Upper lobe of right lung (tissue), 1 donor: ENCODE data around the gene POT1. TPM values are rescaled to one million over a fixed set of nuclear protein-coding genes. Genes with fewer than 3 reads are reported as not detected.
A peak's percentile ranks its signal among the peaks of the same experiment; 100 is the strongest.
"Not testable (repeated sequence)": the region's sequence is repeated elsewhere in the genome, so short reads cannot be mapped to it uniquely, and the experiment has no call there.

Source experiments
- ATAC-seq: fragments of 200-7000 bp; cut with Tn5 transposase; one replicate; pipeline ENCODE4 v1.9.1; 2020; ENCODE audit warnings: mild to moderate bottlenecking, moderate library complexity
- DNase-seq: peaks from one replicate; pipeline ENCODE4 v3.0.0-alpha.2; 2020
- H3K27ac ChIP-seq: fragments of 200-600 bp; one replicate; pipeline ENCODE4 v1.8.0; 2022
- H3K27me3 ChIP-seq: fragments of 200-600 bp; one replicate; pipeline ENCODE4 v1.8.0; 2022; ENCODE audit warnings: mild to moderate bottlenecking
- H3K36me3 ChIP-seq: fragments of 200-600 bp; one replicate; pipeline ENCODE4 v1.8.0; 2022
- H3K4me1 ChIP-seq: fragments of 200-600 bp; one replicate; pipeline ENCODE4 v1.8.0; 2022
- H3K4me3 ChIP-seq: fragments of 200-600 bp; one replicate; pipeline ENCODE4 v1.8.0; 2022; ENCODE audit warnings: mild to moderate bottlenecking
- H3K9me3 ChIP-seq: fragments of 200-600 bp; one replicate; pipeline ENCODE4 v1.8.0; 2022
- CTCF ChIP-seq: fragments of 200-600 bp; IDR thresholded peaks from one replicate; pipeline ENCODE4 v1.8.0; 2022; ENCODE audit warnings: antibody characterized with exemption
- intact Hi-C: fragments of 100-400 bp; cut with DNase I; formaldehyde crosslinking; loops from one replicate; pipeline ENCODE4 v1.11.0; 2022
- long read RNA-seq: library from polyadenylated mRNA; unstranded; transcript quantifications from one replicate; pipeline ENCODE4 v2.0.0, GENCODE V29; 2021
- total RNA-seq: library from RNA; stranded (reverse); fragmentation: NEBNext Ultra II Directional; extraction: Animal tissue kit (Norgen Biotek cat#: 25700); gene quantifications from one replicate; pipeline ENCODE4 v1.2.1, GENCODE V29; 2021
- donor health status: DM: no; HTN: yes; CAD: no; lungs with severe emphysema.

The POT1 gene
- 15.7 TPM for total RNA-seq
- long read RNA-seq, full-length matches to known transcripts = 4 of 6 reads
- long read RNA-seq, partial matches to known transcripts = 1 of 6 reads
- long read RNA-seq, other reads (novel, unspliced or antisense) = 1 of 6 reads

DNA sequence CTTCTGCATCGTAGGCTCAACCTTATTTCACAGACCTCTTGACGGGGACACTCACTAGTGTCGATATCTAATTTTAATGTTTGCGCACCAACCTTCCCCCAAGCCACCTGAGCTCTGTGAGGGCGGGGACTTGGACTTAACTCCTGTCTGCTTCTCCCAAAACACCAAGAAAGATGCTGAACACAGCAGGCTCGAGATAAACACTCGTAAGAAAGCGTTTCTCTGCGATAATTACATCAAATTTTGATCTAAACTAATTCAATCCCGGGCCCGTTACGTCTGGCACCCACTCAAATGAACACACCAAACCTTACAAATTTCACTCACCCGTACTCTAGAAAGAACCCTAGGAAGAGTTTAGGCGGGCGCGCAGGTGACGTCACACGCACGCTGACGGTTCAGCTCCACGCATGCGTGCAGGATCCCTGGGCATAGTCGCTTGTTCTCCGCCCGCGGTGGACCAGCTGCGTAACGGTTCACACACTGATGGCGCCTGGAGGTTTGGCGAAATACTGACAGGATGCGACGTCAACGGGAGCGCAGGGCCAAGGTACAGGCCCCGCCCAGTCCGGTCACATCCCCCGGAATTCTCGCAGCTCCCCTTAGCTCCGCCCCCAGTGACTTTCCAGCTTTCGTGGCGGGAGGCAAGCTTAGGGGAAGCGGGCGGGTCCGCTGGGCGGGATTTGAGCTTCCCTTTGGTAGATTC is at the start of gene POT1:
Gene POT1, minus strand, starts transcription at position 359 of the 706 bp plus-strand sequence. CDS start 32,652 bp downstream, outside the sequence.
- H3K27ac ChIP-seq = peak within 1 kb of the TSS; percentile 78
- DNase-seq (peak; percentile 99), ATAC-seq (peak; percentile 100)
- no peak for TF ChIP-seq CTCF
- peak within 1 kb of the TSS; percentile 74 for H3K4me3 ChIP-seq
- intact Hi-C loops = no loop called here
- H3K27me3 ChIP-seq = no peaks in the 10 kb centered on the region
- H3K36me3 ChIP-seq = no peaks in the 10 kb centered on the region
- no peaks in the 10 kb centered on the region for H3K9me3 ChIP-seq
- H3K4me1 ChIP-seq = peaks cover 7% of the 10 kb centered on the region

DNA sequence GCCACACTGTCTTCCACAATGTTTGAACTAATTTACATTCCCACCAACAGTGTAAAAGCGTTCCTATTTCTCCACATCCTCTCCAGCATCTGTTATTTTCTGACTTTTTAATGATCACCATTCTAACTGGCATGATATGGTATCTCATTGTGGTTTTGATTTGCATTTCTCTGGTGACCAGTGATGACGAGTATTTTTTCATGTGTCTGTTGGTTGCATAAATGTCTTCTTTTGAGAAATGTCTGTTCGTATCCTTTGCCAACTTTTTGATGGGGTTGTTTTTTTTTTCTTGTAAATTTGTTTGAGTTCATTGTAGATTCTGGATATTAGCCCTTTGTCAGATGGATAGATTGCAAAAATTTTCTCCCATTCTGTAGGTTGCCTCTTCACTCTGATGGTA is 45.5 kb upstream of the POT1 start:
- H3K4me1 ChIP-seq, H3K27ac ChIP-seq, DNase-seq, H3K36me3 ChIP-seq, H3K4me3 ChIP-seq, H3K9me3 ChIP-seq, ATAC-seq, H3K27me3 ChIP-seq, intact Hi-C loops: not testable (repeated sequence)

GRCh38 chr7:124965553-124965952 is 35.9 kb upstream of the POT1 start:
- no peak overlapping the region for H3K4me3 ChIP-seq
- no peaks in the 10 kb centered on the region for H3K36me3 ChIP-seq
- H3K9me3 ChIP-seq = no peaks in the 10 kb centered on the region
- no peaks in the 10 kb centered on the region for H3K27me3 ChIP-seq
- H3K4me1 ChIP-seq = no peaks in the 10 kb centered on the region
- intact Hi-C loops = no loop called here
- ATAC-seq (no peak), DNase-seq (no peak)
- no peak for TF ChIP-seq CTCF
- H3K27ac ChIP-seq = no peak overlapping the region

DNA sequence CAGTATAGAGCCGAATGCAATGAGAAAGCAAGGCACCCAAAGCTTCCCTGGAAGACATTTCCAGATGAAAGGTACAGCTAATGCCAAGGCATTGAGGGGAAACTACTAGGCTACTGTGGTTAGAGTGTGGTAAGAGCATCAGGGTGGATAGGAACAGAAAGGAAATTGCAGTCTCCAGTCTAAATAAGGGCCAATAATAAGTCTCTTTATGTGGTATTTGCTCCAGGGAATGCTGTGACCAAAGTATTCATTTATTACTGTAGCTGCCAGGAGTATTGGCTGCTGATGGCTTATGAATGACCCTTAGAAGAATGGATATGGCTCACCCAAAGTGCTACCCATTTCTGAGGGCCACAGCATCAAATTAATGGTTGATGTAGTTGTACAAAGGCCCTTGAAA is 30.1 kb upstream of the POT1 start:
- DNase-seq (no peak), ATAC-seq (no peak)
- no peaks in the 10 kb centered on the region for H3K4me1 ChIP-seq
- no peak overlapping the region for H3K27ac ChIP-seq
- intact Hi-C loops = no loop called here
- no peak for TF ChIP-seq CTCF
- no peaks in the 10 kb centered on the region for H3K9me3 ChIP-seq
- no peaks in the 10 kb centered on the region for H3K27me3 ChIP-seq
- no peaks in the 10 kb centered on the region for H3K36me3 ChIP-seq
- no peak overlapping the region for H3K4me3 ChIP-seq

DNA sequence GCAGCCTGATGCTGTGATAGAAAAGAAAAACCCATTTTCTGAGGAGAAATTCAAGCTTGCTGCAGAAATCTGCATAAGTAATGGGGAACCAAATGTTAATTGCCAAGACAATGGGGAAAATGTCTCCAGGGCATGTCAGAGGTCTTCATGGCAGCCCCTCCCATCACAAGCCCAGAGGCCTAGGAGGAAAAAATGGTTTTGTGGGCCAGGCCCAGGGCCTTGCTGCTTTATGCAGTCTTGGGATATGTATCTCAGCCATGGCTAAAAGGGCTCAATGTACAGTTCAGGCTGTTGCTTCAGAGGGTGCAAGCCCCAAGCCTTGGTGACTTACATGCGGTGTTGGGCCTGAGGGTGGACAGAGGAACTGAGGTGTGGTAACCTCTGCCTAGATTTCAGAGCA is 28.3 kb upstream of the POT1 start:
- intact Hi-C loops, H3K27me3 ChIP-seq, ATAC-seq, H3K9me3 ChIP-seq, H3K4me3 ChIP-seq, H3K36me3 ChIP-seq, H3K4me1 ChIP-seq, DNase-seq, H3K27ac ChIP-seq: not testable (repeated sequence)

- TF ChIP-seq CTCF = no peak
- no peak for DNase-seq
- intact Hi-C loops = no loop called here
- H3K9me3 ChIP-seq = no peaks in the 10 kb centered on the region
- H3K27me3 ChIP-seq = no peaks in the 10 kb centered on the region
- H3K27ac ChIP-seq = no peak overlapping the region
- no peaks in the 10 kb centered on the region for H3K36me3 ChIP-seq
- ATAC-seq = no peak
- H3K4me3 ChIP-seq = no peak overlapping the region
- no peaks in the 10 kb centered on the region for H3K4me1 ChIP-seq
Measured at GRCh38 chr7:124956160-124956559, 26.5 kb upstream of the POT1 start.
